ENCODE measurements around the gene ADPRHL1. TPM values are rescaled to one million over a fixed set of nuclear protein-coding genes. Genes with fewer than 3 reads are reported as not detected.

ADPRHL1 gene
- total and polyA plus RNA-seq, 2 donors (not counting 1 experiment from before 2014, with no cell fraction given): 0.28 to 1.3 TPM

DNA sequence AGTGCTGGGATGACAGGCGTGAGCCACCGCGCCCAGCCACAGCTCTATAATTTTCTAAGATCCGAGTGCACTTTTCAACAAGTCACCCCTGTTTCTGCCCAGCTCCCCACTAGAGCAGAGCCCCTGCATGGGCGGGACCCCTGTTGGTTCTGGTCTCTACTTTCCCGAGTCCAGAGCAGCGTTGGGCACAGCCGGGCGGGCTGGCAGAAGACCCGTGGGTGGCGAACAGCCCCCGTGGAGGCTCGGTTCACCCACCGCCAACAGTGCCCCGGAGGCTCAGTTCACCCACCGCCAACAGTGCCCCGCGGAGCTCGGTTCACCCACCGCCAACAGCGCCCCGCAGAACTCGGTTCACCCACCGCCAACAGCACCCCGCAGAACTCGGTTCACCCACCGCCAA is 40.8 kb downstream of the ADPRHL1 start:
- Mint-ChIP-seq H3K9me3 (ENCODE audit: insufficient read depth) (no peaks in the 10 kb centered on the region), H3K27ac (no peak overlapping the region), H3K27me3 (peaks cover 4% of the 10 kb centered on the region), H3K4me3 (no peak overlapping the region), H3K4me1 (peaks cover 28% of the 10 kb centered on the region)
- no peaks in the 10 kb centered on the region for H3K79me2 ChIP-seq (ENCODE audit: control insufficient read depth, insufficient read depth, low read length)
- H3K27me3 ChIP-seq (replicated peaks in 1 of 4; ENCODE audit: control extremely low read depth in 1 of 4, control insufficient read depth in 3 of 4, insufficient read depth in 4 of 4, low read length in 3 of 4): no peaks in the 10 kb centered on the region
- H3K4me1 ChIP-seq (ENCODE audit: control insufficient read depth in 2 of 2, insufficient read depth in 2 of 2, low read length in 2 of 2): peaks cover 16 to 35% of the 10 kb centered on the region in 2 donors
- DNase-seq: no peak
- intact Hi-C loops (cut with micrococcal nuclease): no loop called here
- CTCF ChIA-PET: no interaction called here
- H4K20me1 ChIP-seq (ENCODE audit: control insufficient read depth, insufficient read depth, low read length, poor library complexity, severe bottlenecking): no peaks in the 10 kb centered on the region
- H3K9ac ChIP-seq (ENCODE audit: low read length): no peak overlapping the region
- no peak overlapping the region for H2AFZ ChIP-seq (ENCODE audit: insufficient read depth, low read depth, low read length, poor library complexity, severe bottlenecking)
- POLR2A ChIA-PET: no interaction called here
- no peak overlapping the region for H3K27ac ChIP-seq (ENCODE audit: low read length in 2 of 2)
- no peaks in the 10 kb centered on the region for H3K36me3 ChIP-seq (replicated peaks in 1 of 2; ENCODE audit: control extremely low read depth in 1 of 2, control insufficient read depth in 1 of 2, extremely low read depth in 1 of 2, insufficient read depth in 2 of 2, low read length in 1 of 2)
- peaks cover 0 to 65% (median 15%) of the 10 kb centered on the region in 3 donors for H3K9me3 ChIP-seq (ENCODE audit: control extremely low read depth in 1 of 3, control insufficient read depth in 2 of 3, insufficient read depth in 1 of 3, low read length in 2 of 3)
- ATAC-seq (ENCODE audit: low read depth): no peak
- no peak overlapping the region for H3K4me2 ChIP-seq (replicated peaks; ENCODE audit: low read depth, low read length, poor library complexity, severe bottlenecking)
- no peak overlapping the region for H3K4me3 ChIP-seq (ENCODE audit: control extremely low read depth in 1 of 5, extremely low read depth in 1 of 5, insufficient read depth in 1 of 5, low read depth in 2 of 5, low read length in 4 of 5)
- 100% methylated on average over 15 of the region's 27 CpGs for WGBS (ENCODE audit: insufficient coverage)
- TF ChIP-seq, protein P1, sequence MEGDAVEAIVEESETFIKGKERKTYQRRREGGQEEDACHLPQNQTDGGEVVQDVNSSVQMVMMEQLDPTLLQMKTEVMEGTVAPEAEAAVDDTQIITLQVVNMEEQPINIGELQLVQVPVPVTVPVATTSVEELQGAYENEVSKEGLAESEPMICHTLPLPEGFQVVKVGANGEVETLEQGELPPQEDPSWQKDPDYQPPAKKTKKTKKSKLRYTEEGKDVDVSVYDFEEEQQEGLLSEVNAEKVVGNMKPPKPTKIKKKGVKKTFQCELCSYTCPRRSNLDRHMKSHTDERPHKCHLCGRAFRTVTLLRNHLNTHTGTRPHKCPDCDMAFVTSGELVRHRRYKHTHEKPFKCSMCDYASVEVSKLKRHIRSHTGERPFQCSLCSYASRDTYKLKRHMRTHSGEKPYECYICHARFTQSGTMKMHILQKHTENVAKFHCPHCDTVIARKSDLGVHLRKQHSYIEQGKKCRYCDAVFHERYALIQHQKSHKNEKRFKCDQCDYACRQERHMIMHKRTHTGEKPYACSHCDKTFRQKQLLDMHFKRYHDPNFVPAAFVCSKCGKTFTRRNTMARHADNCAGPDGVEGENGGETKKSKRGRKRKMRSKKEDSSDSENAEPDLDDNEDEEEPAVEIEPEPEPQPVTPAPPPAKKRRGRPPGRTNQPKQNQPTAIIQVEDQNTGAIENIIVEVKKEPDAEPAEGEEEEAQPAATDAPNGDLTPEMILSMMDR (IDR thresholded peaks at IDR 0.05): no peak
- no peak for TF ChIP-seq EZH2 (IDR thresholded peaks at IDR 0.05; ENCODE audit: borderline replicate concordance, insufficient read depth, low read depth, low read length, poor library complexity, severe bottlenecking)

- Histone ChIP-seq H4K20me1 (ENCODE audit: control insufficient read depth, insufficient read depth, low read length, poor library complexity, severe bottlenecking) (no peaks in the 10 kb centered on the region), H3K27ac (ENCODE audit: low read length in 2 of 2) (no peak overlapping the region), H3K79me2 (ENCODE audit: control insufficient read depth, insufficient read depth, low read length) (no peaks in the 10 kb centered on the region), H3K36me3 (replicated peaks in 1 of 2; ENCODE audit: control extremely low read depth in 1 of 2, control insufficient read depth in 1 of 2, extremely low read depth in 1 of 2, insufficient read depth in 2 of 2, low read length in 1 of 2) (no peaks in the 10 kb centered on the region), H3K9me3 (ENCODE audit: control extremely low read depth in 1 of 3, control insufficient read depth in 2 of 3, insufficient read depth in 1 of 3, low read length in 2 of 3) (peaks cover 0 to 69% (median 15%) of the 10 kb centered on the region in 3 donors), H3K27me3 (replicated peaks in 1 of 4; ENCODE audit: control extremely low read depth in 1 of 4, control insufficient read depth in 3 of 4, insufficient read depth in 4 of 4, low read length in 3 of 4) (peaks cover 0 to 2% (median 0%) of the 10 kb centered on the region in 4 experiments), H3K4me2 (replicated peaks; ENCODE audit: low read depth, low read length, poor library complexity, severe bottlenecking) (no peak overlapping the region), H3K4me1 (ENCODE audit: control insufficient read depth in 2 of 2, insufficient read depth in 2 of 2, low read length in 2 of 2) (peaks cover 16 to 38% of the 10 kb centered on the region in 2 donors), H2AFZ (ENCODE audit: insufficient read depth, low read depth, low read length, poor library complexity, severe bottlenecking) (no peak overlapping the region), H3K4me3 (ENCODE audit: control extremely low read depth in 1 of 5, extremely low read depth in 1 of 5, insufficient read depth in 1 of 5, low read depth in 2 of 5, low read length in 4 of 5) (no peak overlapping the region), H3K9ac (ENCODE audit: low read length) (no peak overlapping the region)
- intact Hi-C loops (cut with micrococcal nuclease): no loop called here
- POLR2A ChIA-PET: no interaction called here
- TF ChIP-seq, protein P1 (IDR thresholded peaks at IDR 0.05): no peak
- TF ChIP-seq EZH2 (IDR thresholded peaks at IDR 0.05; ENCODE audit: borderline replicate concordance, insufficient read depth, low read depth, low read length, poor library complexity, severe bottlenecking): no peak
- peak overlapping the region; percentile 18 for H3K4me3 Mint-ChIP-seq
- no peaks in the 10 kb centered on the region for H3K27me3 Mint-ChIP-seq
- peaks cover 27% of the 10 kb centered on the region for H3K4me1 Mint-ChIP-seq
- CTCF ChIA-PET: no interaction called here
- WGBS (ENCODE audit: insufficient coverage): 96% methylated on average over 30 of the region's 30 CpGs
- DNase-seq: no peak
- H3K27ac Mint-ChIP-seq: peak overlapping the region; percentile 58
- H3K9me3 Mint-ChIP-seq (ENCODE audit: insufficient read depth): no peaks in the 10 kb centered on the region
- no peak for ATAC-seq (ENCODE audit: low read depth)
Measured at GRCh38 chr13:113411216-113412023, 41.9 kb downstream of the ADPRHL1 start.
